GM13976 (cell line): ENCODE measurements around the gene AGAP1.

Experiments used
- DNase-seq: peaks from one replicate; pipeline ENCODE4 v3.0.0; 2012; ENCODE audit warnings: low spot score
- CTCF ChIP-seq: IDR thresholded peaks from 2 replicates; pipeline ENCODE4 v1.5.1; 2012; ENCODE audit warnings: borderline replicate concordance, mild to moderate bottlenecking; ENCODE audit not compliant: insufficient read depth; ENCODE audit errors: extremely low read depth, missing control alignments, control extremely low read depth
- in situ Hi-C: fragments of 300-500 bp; cut with MboI; formaldehyde crosslinking; loops from one replicate; pipeline ENCODE4 v1.12.0; 2022; ENCODE audit warnings: low sequenced_read_pairs, mixed read lengths, inconsistent platforms; ENCODE audit not compliant: unreplicated experiment

The AGAP1 gene

GRCh38 chr2:235958931-235959410 lies 465.1 kb downstream of the AGAP1 start:
- no peak for TF ChIP-seq CTCF
- in situ Hi-C loops: no loop called here

GRCh38 chr2:235960011-235960715 lies 466.3 kb downstream of the AGAP1 start:
- no peak for DNase-seq
- in situ Hi-C loops: no loop called here
- no peak for TF ChIP-seq CTCF

More at GRCh38 chr2:235958931-235959410, 465.1 kb downstream of the AGAP1 start:
- DNase-seq: no peak

GRCh38 chr2:235960716-235961640 lies 467.1 kb downstream of the AGAP1 start:
- in situ Hi-C loops: no loop called here
- DNase-seq: no peak
- no peak for TF ChIP-seq CTCF

GRCh38 chr2:235961711-235962110 lies 467.9 kb downstream of the AGAP1 start:
- in situ Hi-C loops: no loop called here
- TF ChIP-seq CTCF: no peak
- no peak for DNase-seq

- no peak for DNase-seq
- no peak for TF ChIP-seq CTCF
- in situ Hi-C loops: no loop called here
These were observed 470.2 kb downstream of the AGAP1 start for GRCh38 chr2:235963853-235964577.

- DNase-seq: no peak
- TF ChIP-seq CTCF: no peak
- in situ Hi-C loops: no loop called here
These were observed 471.0 kb downstream of the AGAP1 start for GRCh38 chr2:235964787-235965390.
